Activated CD4-positive, alpha-beta T cell treated with anti-CD3 and anti-CD28 coated beads, Interleukin-2, Interleukin-6, amounts not matched to agents 100 ng/mL and 50 ng/mL, durations not matched to agents 16 hours and 8 hours (primary cell): ENCODE measurements around the gene ZNF565.
"Not testable (repeated sequence)": the region's sequence is repeated elsewhere in the genome, so short reads cannot be mapped to it uniquely, and the experiment has no call there.

Experiments
- DNase-seq: peaks from one replicate; pipeline ENCODE4 v3.0.0-alpha.2; 2020

Gene ZNF565

DNA sequence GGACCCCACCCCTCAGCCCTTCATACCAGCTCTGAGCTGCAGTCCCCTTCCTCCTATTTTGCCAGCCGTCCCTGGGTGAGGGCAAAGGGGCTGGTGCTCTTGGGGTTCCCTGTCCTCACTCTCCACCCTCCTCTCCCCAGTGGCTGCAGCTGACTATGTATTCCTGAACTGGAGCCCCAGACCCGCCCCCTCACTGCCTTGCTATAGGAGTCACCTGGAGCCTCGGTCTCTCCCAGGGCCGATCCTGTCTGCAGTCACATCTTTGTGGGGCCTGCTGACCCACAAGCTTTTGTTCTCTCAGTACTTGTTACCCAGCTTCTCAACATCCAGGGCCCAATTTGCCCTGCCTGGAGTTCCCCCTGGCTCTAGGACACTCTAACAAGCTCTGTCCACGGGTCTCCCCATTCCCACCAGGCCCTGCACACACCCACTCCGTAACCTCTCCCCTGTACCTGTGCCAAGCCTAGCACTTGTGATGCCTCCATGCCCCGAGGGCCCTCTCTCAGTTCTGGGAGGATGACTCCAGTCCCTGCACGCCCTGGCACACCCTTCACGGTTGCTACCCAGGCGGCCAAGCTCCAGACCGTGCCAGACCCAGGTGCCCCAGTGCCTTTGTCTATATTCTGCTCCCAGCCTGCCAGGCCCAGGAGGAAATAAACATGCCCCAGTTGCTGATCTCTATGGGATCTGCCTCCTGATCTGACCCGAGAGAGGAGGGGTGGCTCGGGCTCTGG is 64.6 kb downstream of the ZNF565 start:
- no peak for DNase-seq

DNA sequence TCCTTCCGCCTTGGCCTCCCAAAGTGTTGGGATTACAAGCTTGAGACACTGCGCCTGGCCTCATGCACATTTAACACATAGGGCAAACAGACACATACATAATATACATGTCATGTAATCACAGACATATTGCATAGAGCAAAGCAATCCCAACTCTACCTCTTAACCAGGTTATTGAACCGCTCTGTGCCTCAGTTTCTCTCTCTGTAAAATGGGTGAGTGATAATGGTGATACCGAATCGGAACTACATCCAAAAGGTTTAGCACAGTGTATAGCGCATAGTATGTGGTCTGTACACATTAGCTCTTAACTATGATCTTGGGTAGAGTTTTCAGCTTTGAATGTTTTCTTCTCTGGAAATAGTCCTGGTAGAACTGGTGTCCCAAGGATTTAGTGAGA is 69.8 kb downstream of the ZNF565 start:
- DNase-seq, result no peak

DNA sequence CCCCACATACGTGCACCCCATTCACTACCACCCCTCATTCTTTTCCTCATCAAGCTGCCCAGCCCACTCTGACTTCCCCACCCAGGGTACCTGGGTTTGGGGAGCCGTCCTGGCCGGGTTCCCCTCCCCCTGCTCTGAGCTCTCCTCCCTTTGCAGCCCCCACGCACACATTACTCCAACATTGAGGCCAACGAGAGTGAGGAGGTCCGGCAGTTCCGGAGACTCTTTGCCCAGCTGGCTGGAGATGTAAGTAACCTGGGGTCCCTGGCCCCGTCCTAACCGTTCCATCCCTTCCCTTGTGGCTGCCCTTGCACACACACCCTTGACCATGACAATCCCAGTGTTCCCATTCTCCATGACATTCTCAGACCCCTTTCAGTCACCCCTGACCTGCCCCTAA is 72.0 kb downstream of the ZNF565 start:
- DNase-seq, result no peak

DNA sequence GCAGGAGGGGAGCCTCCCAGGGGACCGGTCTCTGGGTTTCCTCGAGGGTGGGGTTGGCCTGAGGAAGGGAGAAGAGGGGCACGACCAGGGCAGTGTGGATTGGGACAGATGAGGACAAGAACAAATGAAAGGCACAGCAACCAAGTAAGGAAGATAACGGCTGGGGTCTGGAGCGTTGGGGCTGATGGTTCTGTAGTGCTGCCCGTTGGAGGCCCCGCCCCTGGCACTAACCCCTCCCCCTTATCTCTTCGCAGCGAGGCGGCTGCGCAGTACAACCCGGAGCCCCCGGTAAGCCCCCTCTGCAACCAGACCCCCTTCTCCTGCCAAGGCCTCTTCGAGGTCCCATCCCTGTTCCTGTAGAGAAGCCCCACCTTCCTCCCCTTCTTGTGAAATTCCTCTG is 72.4 kb downstream of the ZNF565 start:
- no peak for DNase-seq

DNA sequence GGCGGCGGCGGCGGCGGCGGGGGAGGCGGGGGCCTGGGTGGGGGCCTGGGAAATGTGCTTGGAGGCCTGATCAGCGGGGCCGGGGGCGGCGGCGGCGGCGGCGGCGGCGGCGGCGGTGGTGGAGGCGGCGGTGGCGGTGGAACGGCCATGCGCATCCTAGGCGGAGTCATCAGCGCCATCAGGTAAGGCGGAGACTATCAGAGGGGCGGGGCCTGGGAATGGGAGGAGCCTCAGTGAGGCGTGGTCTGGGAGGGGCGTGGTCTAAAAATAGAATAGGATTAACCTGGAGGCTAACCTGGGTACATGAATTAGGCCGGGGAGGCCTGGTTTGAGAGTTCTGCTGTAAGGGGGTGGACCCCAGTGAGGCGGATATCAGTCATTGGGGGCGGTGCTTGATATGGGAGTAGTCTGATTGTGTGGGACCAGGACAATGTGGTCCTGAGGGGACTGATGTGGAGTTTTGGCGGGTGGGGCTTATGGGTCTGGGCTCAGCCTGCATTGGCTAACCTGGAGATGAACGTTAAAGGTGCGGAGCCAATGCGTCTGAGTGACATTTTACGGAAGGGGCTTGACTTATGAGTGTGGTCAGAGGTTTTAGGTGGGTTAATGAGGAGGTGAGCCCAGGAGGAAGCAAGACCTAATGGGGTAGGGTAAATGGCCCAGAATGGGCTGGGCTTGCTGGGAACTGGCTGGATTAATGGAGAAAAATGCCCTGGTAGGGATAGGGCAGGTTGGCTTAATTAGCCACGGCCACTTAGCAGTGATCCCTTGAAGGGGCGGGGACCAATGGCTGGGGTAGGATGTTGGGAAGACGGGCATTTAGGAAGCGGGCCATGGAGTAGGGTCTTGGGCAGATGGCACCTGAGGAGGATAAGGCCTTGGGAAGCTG is 73.2 kb downstream of the ZNF565 start:
- DNase-seq, result peak; percentile 95

DNA sequence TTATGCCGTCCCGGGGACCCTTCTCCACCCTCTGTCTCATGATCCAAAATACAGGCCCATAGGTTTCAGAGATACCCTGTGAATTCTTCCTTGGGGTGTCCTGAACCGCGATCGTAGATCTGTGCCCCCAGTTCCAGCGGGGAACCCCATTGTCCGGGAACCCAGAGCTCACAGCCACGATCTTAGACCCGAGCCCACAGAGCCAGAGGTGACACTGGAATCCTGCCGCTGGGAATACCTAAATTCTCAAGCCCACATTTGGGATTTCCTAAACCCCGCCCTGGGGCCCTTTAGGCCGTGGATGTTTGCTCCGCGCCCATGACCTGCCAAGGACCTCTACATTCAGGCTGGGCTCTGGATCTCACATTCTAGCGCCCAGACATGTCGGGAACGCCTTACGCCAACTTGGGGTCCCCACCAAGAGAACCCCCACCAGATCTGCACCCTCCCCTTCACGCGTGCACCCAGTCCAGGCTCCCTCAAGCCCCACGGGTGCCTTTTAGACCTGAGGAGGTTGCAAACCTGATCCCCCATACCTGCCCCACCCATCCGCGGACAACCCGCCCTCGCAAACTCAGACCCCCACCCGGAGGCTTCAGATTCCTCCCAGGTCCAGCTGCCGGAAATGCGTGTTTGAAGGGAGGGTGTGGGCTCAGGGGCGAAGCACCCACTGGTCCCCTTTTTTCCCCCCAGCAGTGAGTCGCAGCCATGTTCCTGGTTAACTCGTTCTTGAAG is 74.0 kb downstream of the ZNF565 start:
- DNase-seq, result peak; percentile 67

DNA sequence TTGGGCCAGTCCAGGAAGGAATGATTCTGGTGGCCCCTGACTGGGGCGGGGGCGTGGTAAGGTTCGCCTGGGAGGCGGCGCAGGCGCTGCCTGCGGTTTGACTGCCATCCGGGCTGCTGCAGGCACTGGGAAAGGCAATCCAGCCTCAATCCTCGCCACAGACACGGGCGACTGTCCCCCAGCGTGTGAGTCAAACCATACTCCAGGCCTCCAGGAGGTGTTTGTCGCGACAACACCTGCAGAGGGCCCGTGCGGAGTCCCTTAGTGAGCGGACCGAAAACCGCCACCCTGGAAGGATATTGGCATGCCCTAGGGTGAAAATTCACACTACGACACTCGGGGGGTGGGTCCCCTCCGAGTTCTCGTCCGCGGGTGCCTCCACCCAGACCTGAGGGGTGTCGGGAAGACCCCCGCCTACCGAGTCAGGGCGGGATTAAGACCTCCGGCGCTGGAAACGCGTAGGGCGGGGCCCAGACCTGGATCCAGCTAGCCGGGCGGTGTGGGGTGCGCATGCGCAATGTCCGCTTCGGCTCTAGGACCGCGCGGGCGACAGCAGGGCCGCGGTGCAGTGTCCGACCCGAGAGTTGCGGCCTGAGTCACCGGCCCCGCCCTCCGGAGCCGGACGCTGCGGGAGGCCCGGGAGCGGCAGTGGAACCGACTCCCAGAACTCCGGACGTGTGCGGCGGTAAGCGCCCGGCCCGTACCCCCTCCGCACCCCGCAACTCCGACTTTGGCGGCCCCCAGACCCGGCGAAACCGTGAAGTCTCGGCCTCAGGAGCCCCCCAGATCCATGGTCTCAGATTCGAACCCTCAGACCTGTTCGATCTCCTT is 74.8 kb downstream of the ZNF565 start, which contains the start of gene CAPNS1:
CAPNS1 (plus strand) TSS at position 594 of the 831 bp plus-strand sequence. CDS start 946 bp downstream, outside the sequence.
- peak; percentile 97 for DNase-seq

DNA sequence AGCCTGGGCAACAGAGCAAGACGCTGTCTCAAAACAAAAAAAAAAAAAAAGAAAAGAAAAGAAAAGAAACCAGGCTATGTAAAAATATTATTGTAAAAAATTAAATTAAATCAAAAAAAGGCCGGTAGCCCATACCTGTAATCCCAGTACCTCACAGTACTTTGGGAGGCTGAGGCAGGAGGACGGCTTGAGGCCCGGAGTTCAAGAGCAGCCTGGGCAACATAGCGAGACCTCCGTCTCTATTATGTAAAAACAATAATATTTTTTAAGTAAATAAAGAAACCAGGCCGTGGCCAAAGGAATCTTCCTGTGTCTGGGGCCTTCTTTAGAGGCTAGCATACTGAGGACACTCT is 75.4 kb downstream of the ZNF565 start:
- DNase-seq, result no peak

DNA sequence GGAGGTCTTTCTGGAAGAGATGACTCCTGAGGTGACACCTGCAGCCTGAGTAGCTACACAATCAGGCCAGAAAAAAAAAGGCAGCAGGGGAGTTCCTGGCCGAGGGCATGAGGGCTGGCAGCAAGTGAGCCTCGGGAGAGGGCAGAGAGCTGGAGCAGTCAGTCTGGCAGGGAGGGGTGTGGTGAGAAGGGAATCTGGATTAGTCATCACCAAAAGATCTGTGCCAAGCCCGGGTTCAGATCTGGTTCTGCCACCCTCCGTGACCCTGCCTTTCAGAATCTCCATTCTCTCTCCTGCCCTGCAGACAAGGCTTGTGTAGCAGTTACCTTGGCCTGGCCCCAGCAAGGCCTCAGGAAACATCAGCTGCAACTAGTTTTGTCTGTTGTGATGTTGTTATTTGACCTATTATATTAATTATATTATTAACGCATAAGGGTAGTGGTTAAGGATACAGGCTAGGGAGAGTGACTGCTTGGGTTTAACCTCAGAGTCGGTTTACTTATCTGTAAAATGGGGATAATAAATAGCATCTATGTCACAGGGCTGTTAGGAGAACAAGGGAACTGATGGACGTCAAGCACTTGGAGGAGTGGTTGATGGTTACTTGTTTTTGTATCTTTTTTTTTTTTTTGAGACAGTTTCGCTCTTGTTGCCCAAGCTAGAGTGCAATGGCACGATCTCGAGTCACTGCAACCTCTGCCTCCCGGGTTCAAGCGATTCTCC is 77.3 kb downstream of the ZNF565 start:
- peak; percentile 41 for DNase-seq

DNA sequence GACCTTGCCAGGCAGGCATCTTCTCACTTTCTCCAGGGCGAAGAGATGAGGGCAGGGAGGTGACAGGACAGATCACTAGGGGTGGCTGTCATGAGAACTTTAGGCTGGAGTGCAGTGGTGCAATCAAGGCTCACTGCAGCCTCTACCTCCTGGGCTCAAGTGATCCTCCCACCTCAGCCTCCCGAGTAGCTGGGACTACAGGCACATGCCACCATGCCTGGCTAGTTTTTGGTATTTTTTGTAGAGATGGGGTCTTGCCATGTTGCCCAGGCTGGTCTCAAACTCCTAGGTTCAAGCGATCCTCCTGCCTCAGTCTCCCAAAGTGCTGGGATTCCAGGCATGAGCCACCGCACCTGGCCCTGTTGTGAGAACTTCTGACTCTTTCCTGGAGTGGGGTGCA is 79.6 kb downstream of the ZNF565 start:
- DNase-seq, result not testable (repeated sequence)
